ENCODE measurements around the gene FEN1. TPM values are rescaled to one million over a fixed set of nuclear protein-coding genes. Genes with fewer than 3 reads are reported as not detected.

FEN1 gene
- total RNA-seq, 6 donors from 2014 or later: 6.0 to 9.1 (median 7.0) TPM

GRCh38 chr11:61765550-61766253, 27.0 kb upstream of the FEN1 start:
- Histone ChIP-seq H3K27ac (peak overlapping the region in 3 of 4 donors; percentile 30 to 57 (median 34)), H3K9me3 (no peaks in the 10 kb centered on the region), H3K4me3 (no peak overlapping the region), H3K36me3 (no peaks in the 10 kb centered on the region), H3K27me3 (no peaks in the 10 kb centered on the region), H3K4me1 (peaks cover 0 to 5% (median 1%) of the 10 kb centered on the region in 4 donors)
- peak in 1 of 2 donors; percentile 75 for DNase-seq
- no peak for ATAC-seq (ENCODE audit: low FRiP score in 2 of 2)
- TF ChIP-seq EP300 (IDR thresholded peaks at IDR 0.05) (no peak), POLR2AphosphoS5 (IDR thresholded peaks at IDR 0.05) (no peak), POLR2A (IDR thresholded peaks at IDR 0.05) (no peak), CTCF (IDR thresholded peaks at IDR 0.05) (no peak)
- 90 to 91% methylated on average over 6 to 26 of the region's 26 CpGs for WGBS, 2 donors

- no peaks in the 10 kb centered on the region for H3K27me3 ChIP-seq
- DNase-seq: peak in 1 of 2 donors; percentile 30
- H3K4me3 ChIP-seq: no peak overlapping the region
- peaks cover 0 to 5% (median 1%) of the 10 kb centered on the region in 4 donors for H3K4me1 ChIP-seq
- 71 to 72% methylated on average over 11 to 12 of the region's 13 CpGs for WGBS, 2 donors
- no peak for ATAC-seq (ENCODE audit: low FRiP score in 2 of 2)
- H3K27ac ChIP-seq: peak overlapping the region in 3 of 4 donors; percentile 30 to 57 (median 34)
- H3K36me3 ChIP-seq: no peaks in the 10 kb centered on the region
- TF ChIP-seq POLR2A (IDR thresholded peaks at IDR 0.05) (no peak), EP300 (IDR thresholded peaks at IDR 0.05) (no peak), CTCF (IDR thresholded peaks at IDR 0.05) (no peak), POLR2AphosphoS5 (IDR thresholded peaks at IDR 0.05) (no peak)
- H3K9me3 ChIP-seq: no peaks in the 10 kb centered on the region
Observed at GRCh38 chr11:61766353-61766841, 26.3 kb upstream of the FEN1 start.

- DNase-seq: peak in 1 of 2 donors; percentile 34
- 65 to 74% methylated on average over 7 to 11 of the region's 11 CpGs for WGBS, 2 donors
- Histone ChIP-seq H3K27me3 (no peaks in the 10 kb centered on the region), H3K4me3 (no peak overlapping the region), H3K36me3 (no peaks in the 10 kb centered on the region), H3K27ac (peak overlapping the region; percentile 31 to 70 (median 56)), H3K4me1 (peaks cover 0 to 11% (median 7%) of the 10 kb centered on the region in 4 donors), H3K9me3 (no peaks in the 10 kb centered on the region)
- no peak for ATAC-seq (ENCODE audit: low FRiP score in 2 of 2)
- no peak for TF ChIP-seq POLR2AphosphoS5 (IDR thresholded peaks at IDR 0.05)
- no peak for TF ChIP-seq POLR2A (IDR thresholded peaks at IDR 0.05)
- no peak for TF ChIP-seq EP300 (IDR thresholded peaks at IDR 0.05)
- no peak for TF ChIP-seq CTCF (IDR thresholded peaks at IDR 0.05)
Observed at GRCh38 chr11:61768376-61769076, 24.2 kb upstream of the FEN1 start.

GRCh38 chr11:61769169-61769920, 23.4 kb upstream of the FEN1 start:
- Histone ChIP-seq H3K4me1 (peaks cover 0 to 11% (median 7%) of the 10 kb centered on the region in 4 donors), H3K9me3 (no peaks in the 10 kb centered on the region), H3K27me3 (no peaks in the 10 kb centered on the region), H3K36me3 (no peaks in the 10 kb centered on the region), H3K4me3 (no peak overlapping the region), H3K27ac (peak overlapping the region; percentile 31 to 70 (median 56))
- ATAC-seq (ENCODE audit: low FRiP score in 2 of 2) (peak in 1 of 2 donors; percentile 41), DNase-seq (peak in 1 of 2 donors; percentile 83)
- WGBS, 2 donors: 36 to 81% methylated on average over 7 to 24 of the region's 33 CpGs
- TF ChIP-seq EP300 (IDR thresholded peaks at IDR 0.05) (no peak), CTCF (IDR thresholded peaks at IDR 0.05) (peak in 3 of 6 experiments; percentile 12 to 70 (median 15))

Data from upper lobe of left lung (tissue), 6 donors.